GM12891 (cell line): Measurements from ENCODE around the gene TAF9B.

Source experiments
- PAX5 ChIP-seq: IDR thresholded peaks from 2 replicates; pipeline ENCODE4 v1.6.1; 2011; ENCODE audit warnings: low read length, moderate library complexity, mild to moderate bottlenecking; ENCODE audit not compliant: insufficient read depth, severe bottlenecking
- POLR2A ChIP-seq: IDR thresholded peaks from 2 replicates; pipeline ENCODE4 v1.6.1; 2011; ENCODE audit warnings: low read depth, low read length, control low read depth
- POLR2AphosphoS5 ChIP-seq: IDR thresholded peaks from 2 replicates; pipeline ENCODE4 v1.6.1; 2011; ENCODE audit warnings: low read depth, low read length, control low read depth
- POU2F2 ChIP-seq: IDR thresholded peaks from 2 replicates; pipeline ENCODE4 v1.6.1; 2011; ENCODE audit warnings: low read depth, mild to moderate bottlenecking, control low read depth, low read length, moderate library complexity
- SPI1 ChIP-seq: IDR thresholded peaks from 2 replicates; pipeline ENCODE4 v1.6.1; 2011; ENCODE audit warnings: low read depth, low read length, control low read depth
- TAF1 ChIP-seq: IDR thresholded peaks from 2 replicates; pipeline ENCODE4 v1.6.1; 2011; ENCODE audit warnings: low read depth, low read length, control low read depth

DNA sequence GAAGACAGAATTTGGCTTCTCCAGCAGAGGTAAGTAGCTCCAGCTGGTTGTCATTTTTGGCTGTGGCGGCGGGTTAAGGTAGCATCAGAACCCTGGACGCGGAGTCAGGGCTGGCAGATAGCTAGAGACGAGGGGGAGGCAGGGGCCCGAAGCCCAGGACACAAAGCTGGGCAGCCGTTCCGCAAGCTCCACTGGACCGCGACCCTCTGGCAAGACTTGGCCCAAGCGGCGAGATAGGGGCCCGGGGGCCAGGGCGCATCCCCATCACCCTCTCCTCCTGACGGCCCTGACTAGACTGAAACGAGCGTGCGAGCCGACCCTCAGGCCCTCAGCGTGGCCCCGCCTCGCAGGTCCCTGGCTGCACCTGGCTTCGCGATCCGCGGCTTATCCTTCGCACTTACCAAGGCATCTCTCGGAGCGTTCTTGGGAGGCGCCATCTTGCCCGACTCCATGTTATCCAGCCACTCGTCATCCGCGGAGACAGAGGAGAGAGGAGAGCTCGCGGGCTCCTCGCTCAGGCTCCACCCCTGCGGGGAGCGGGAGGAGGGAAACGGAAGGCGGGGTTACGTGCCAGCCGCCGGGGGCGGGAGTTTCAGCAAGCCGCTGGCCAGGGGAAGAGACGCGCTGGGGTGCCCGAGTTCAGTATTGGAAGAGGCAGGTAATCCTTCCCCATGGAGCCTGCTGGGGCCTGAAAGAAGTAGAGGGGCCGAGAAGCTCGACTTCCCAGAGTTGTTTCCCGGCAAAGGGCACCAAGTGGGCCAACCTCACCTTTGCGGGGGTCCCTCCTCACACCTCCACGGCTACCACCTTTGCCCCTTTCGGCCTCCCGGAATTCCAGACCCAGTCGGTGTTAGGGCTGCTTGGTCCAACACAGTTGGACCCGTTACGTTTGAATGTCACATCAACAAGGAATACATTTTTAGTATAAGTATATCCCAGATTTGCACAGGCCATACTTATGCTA lies at the start of gene TAF9B:
- TF ChIP-seq POLR2A, result peak; percentile 59; the same call in 1 of the 2 replicates
- TF ChIP-seq SPI1, result no peak
- peak; percentile 65 for TF ChIP-seq POLR2AphosphoS5
- peak; percentile 43; the same call in 1 of the 2 replicates for TF ChIP-seq TAF1
- TF ChIP-seq POU2F2, result no peak
- TF ChIP-seq PAX5, result no peak
